ENCODE results near the gene NUP153.

DNA sequence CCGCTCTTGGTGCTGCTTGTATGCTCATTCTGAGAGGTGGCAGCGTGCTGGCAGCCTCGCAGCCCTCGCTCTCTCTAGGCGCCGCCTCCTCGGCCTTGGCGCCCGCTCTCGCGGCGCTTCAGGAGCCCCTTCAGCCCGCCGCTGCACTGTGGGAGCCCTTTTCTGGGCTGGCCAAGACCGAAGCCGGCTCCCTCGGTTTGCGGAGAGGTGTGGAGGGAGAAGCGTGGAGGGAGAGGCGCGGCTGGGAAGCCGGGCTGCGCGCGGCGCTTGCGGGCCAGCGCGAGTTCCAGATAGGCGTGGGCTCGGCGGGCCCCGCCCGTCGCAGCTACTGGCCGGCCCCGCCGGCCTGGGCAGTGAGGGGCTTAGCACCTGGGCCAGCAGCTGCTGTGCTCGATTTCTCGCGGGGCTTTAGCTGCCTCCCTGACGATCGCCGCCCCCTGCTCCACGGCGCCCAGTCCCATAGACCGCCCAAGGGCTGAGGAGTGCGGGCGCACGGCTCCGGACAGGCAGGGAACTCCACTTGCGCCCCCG lies 126.1 kb downstream of the NUP153 start:
- TF ChIP-seq SUZ12 (IDR thresholded peaks at IDR 0.05) (no peak), LEF1 (IDR thresholded peaks at IDR 0.05; ENCODE audit: borderline replicate concordance) (no peak)

All from HEK293T (cell line).